Hematopoietic multipotent progenitor cell treated with erythropoietin and hydrocortisone succinate and interleukin-3 and kit ligand, for 6 days (in vitro differentiated cells): ENCODE results near the gene KLHDC8A.

Experiments
- DNase-seq: peaks from one replicate; pipeline ENCODE4 v3.0.0-alpha.2; 2015

Gene KLHDC8A

GRCh38 chr1:205343431-205344065 lies 13.2 kb downstream of the KLHDC8A start:
- DNase-seq, result peak; percentile 63

GRCh38 chr1:205342986-205343385 lies 13.7 kb downstream of the KLHDC8A start:
- DNase-seq, result no peak

- no peak for DNase-seq
Observed at GRCh38 chr1:205340676-205341075, 16.0 kb downstream of the KLHDC8A start.

- DNase-seq, result no peak
Observed at GRCh38 chr1:205339717-205340116, 17.0 kb downstream of the KLHDC8A start.

- no peak for DNase-seq
Observed at GRCh38 chr1:205339197-205339702, 17.5 kb downstream of the KLHDC8A start.

- no peak for DNase-seq
Observed at GRCh38 chr1:205338011-205338410, 18.7 kb downstream of the KLHDC8A start.

- DNase-seq, result no peak
Observed at GRCh38 chr1:205337481-205337880, 19.2 kb downstream of the KLHDC8A start.

- peak; percentile 92 for DNase-seq
Observed at GRCh38 chr1:205335692-205336091, 21.0 kb downstream of the KLHDC8A start.

GRCh38 chr1:205332015-205332791 lies 24.5 kb downstream of the KLHDC8A start:
- DNase-seq, result no peak

- no peak for DNase-seq
Observed at GRCh38 chr1:205330150-205330549, 26.6 kb downstream of the KLHDC8A start.

GRCh38 chr1:205329719-205330118 lies 27.0 kb downstream of the KLHDC8A start:
- no peak for DNase-seq

GRCh38 chr1:205328476-205328875 lies 28.2 kb downstream of the KLHDC8A start:
- DNase-seq, result no peak

GRCh38 chr1:205326812-205327466 lies 29.8 kb downstream of the KLHDC8A start:
- no peak for DNase-seq

GRCh38 chr1:205325334-205325884 lies 31.3 kb downstream of the KLHDC8A start:
- peak; percentile 76 for DNase-seq

GRCh38 chr1:205324781-205325180 lies 31.9 kb downstream of the KLHDC8A start:
- DNase-seq, result no peak

GRCh38 chr1:205323794-205324193 lies 32.9 kb downstream of the KLHDC8A start:
- no peak for DNase-seq

- DNase-seq, result no peak
Observed at GRCh38 chr1:205321959-205322283, 34.8 kb downstream of the KLHDC8A start.

GRCh38 chr1:205321162-205321958 lies 35.4 kb downstream of the KLHDC8A start, which contains the start of gene NUAK2:
TSS of gene NUAK2 (minus strand) at chr1:205321745. CDS start at chr1:205321628, 117 bp downstream.
- peak; percentile 78 for DNase-seq

GRCh38 chr1:205319081-205320018 lies 37.4 kb downstream of the KLHDC8A start:
- peak; percentile 43 for DNase-seq

- no peak for DNase-seq
Observed at GRCh38 chr1:205318231-205318991, 38.3 kb downstream of the KLHDC8A start.
